Fibroblast of lung (primary cell): ENCODE data around the gene FAM78A. TPM values are rescaled to one million over a fixed set of nuclear protein-coding genes. Genes with fewer than 3 reads are reported as not detected.

Source experiments
- DNase-seq, 2 donors: peaks; one replicate each; pipeline versions ENCODE4 v3.0.0 to v3.0.0-alpha.2; 2010; ENCODE audit warnings: low read depth in 2 of 2
- H2AFZ ChIP-seq: 2 replicates; pipeline ENCODE4 v1.5.1; 2012; ENCODE audit warnings: low read length, control low read depth, inconsistent platforms
- H3K27ac ChIP-seq: 2 replicates; pipeline ENCODE4 v1.5.1; 2011; ENCODE audit warnings: low read length, control low read depth; ENCODE audit not compliant: insufficient read depth
- H3K27me3 ChIP-seq: 2 replicates; pipeline ENCODE4 v1.5.1; 2011; ENCODE audit warnings: mild to moderate bottlenecking, low read length; ENCODE audit not compliant: control insufficient read depth, insufficient read depth
- H3K36me3 ChIP-seq: 2 replicates; pipeline ENCODE4 v1.5.1; 2011; ENCODE audit warnings: low read length; ENCODE audit not compliant: control insufficient read depth, insufficient read depth
- H3K4me1 ChIP-seq: 2 replicates; pipeline ENCODE4 v1.5.1; 2011; ENCODE audit warnings: low read length; ENCODE audit not compliant: control insufficient read depth, insufficient read depth; ENCODE audit errors: extremely low read depth
- H3K4me2 ChIP-seq: 2 replicates; pipeline ENCODE4 v1.5.1; 2011; ENCODE audit warnings: low read length, control low read depth; ENCODE audit not compliant: insufficient read depth; ENCODE audit errors: extremely low read depth
- H3K4me3 ChIP-seq, 4 experiments: fragments of 200-600 bp in 1 of 4; sonication (generic) in 1 of 4; replicated peaks in 1 of 4; 2 replicates each; pipeline ENCODE4 v1.5.1; 2011 to 2016; ENCODE audit warnings: low read length in 4 of 4, low read depth in 3 of 4, mild to moderate bottlenecking in 3 of 4, control low read depth in 2 of 4, inconsistent platforms in 1 of 4, mixed read lengths in 1 of 4; ENCODE audit not compliant: insufficient read depth in 1 of 4; ENCODE audit errors: control extremely low read depth in 1 of 4
- H3K79me2 ChIP-seq: 2 replicates; pipeline ENCODE4 v1.5.1; 2012; ENCODE audit warnings: mild to moderate bottlenecking, low read length, inconsistent platforms; ENCODE audit not compliant: control insufficient read depth, insufficient read depth
- H3K9ac ChIP-seq: 2 replicates; pipeline ENCODE4 v1.5.1; 2011; ENCODE audit warnings: mild to moderate bottlenecking, low read length, control low read depth; ENCODE audit not compliant: insufficient read depth
- H3K9me3 ChIP-seq: 2 replicates; pipeline ENCODE4 v1.5.1; 2012; ENCODE audit warnings: low read depth, low read length; ENCODE audit not compliant: control insufficient read depth, insufficient read depth
- H4K20me1 ChIP-seq: 2 replicates; pipeline ENCODE4 v1.5.1; 2011; ENCODE audit warnings: low read length; ENCODE audit not compliant: control insufficient read depth, insufficient read depth; ENCODE audit errors: extremely low read depth
- CTCF ChIP-seq, 2 donors: IDR thresholded peaks in 1 of 2; conservative IDR thresholded peaks in 1 of 2; 1 replicate in 1 of 2; 2 replicates in 1 of 2; pipeline ENCODE4 v1.5.1; 2011 to 2012; ENCODE audit warnings: low read length in 2 of 2, control low read depth in 1 of 2, inconsistent platforms in 1 of 2, low read depth in 1 of 2, mild to moderate bottlenecking in 1 of 2
- EZH2 ChIP-seq: IDR thresholded peaks from 2 replicates; pipeline ENCODE4 v1.5.1; 2012; ENCODE audit warnings: low read length, control low read depth, mild to moderate bottlenecking; ENCODE audit errors: missing control alignments
- polyA plus RNA-seq, 2 donors: library from polyadenylated mRNA; depleted of rRNA in 1 of 2; stranded (reverse) in 1 of 2; unstranded in 1 of 2; fragments of >200 nt; gene quantifications; 2 replicates each; pipeline ENCODE4 v1.2.1, GENCODE V29; 2011 to 2012; ENCODE audit warnings: missing spikeins in 1 of 2
- total RNA-seq: library from RNA; depleted of rRNA; stranded (reverse); fragments of >200 nt; gene quantifications from 2 replicates; pipeline ENCODE4 v1.2.1, GENCODE V29; 2014

Gene FAM78A
- total and polyA plus RNA-seq, 2 donors (not counting 1 experiment from before 2014, with no cell fraction given): 0.26 to 0.33 TPM

- no peak overlapping the region for H3K9ac ChIP-seq
- no peaks in the 10 kb centered on the region for H3K9me3 ChIP-seq
- H4K20me1 ChIP-seq: no peaks in the 10 kb centered on the region
- H3K27me3 ChIP-seq: no peaks in the 10 kb centered on the region
- H3K79me2 ChIP-seq: no peaks in the 10 kb centered on the region
- no peak overlapping the region for H3K27ac ChIP-seq
- H3K4me2 ChIP-seq: no peak overlapping the region
- TF ChIP-seq EZH2 (no peak), CTCF (conservative IDR thresholded peaks at IDR 0.05 in 1 of 2, IDR thresholded peaks at IDR 0.05 in 1 of 2; ENCODE audit: low read depth in 1 of 2, low read length in 2 of 2) (no peak)
- no peak for DNase-seq
- H3K4me3 ChIP-seq: no peak overlapping the region
- H3K4me1 ChIP-seq: no peaks in the 10 kb centered on the region
- no peaks in the 10 kb centered on the region for H3K36me3 ChIP-seq
- no peak overlapping the region for H2AFZ ChIP-seq
Measured at GRCh38 chr9:131296906-131297500, 20.7 kb upstream of the FAM78A start.

- H3K4me1 ChIP-seq: no peaks in the 10 kb centered on the region
- no peaks in the 10 kb centered on the region for H3K9me3 ChIP-seq
- no peak for DNase-seq
- H3K4me2 ChIP-seq: no peak overlapping the region
- H3K9ac ChIP-seq: no peak overlapping the region
- no peaks in the 10 kb centered on the region for H3K36me3 ChIP-seq
- no peak overlapping the region for H3K4me3 ChIP-seq
- H3K27me3 ChIP-seq: no peaks in the 10 kb centered on the region
- TF ChIP-seq EZH2: no peak
- TF ChIP-seq CTCF (conservative IDR thresholded peaks at IDR 0.05 in 1 of 2, IDR thresholded peaks at IDR 0.05 in 1 of 2; ENCODE audit: low read depth in 1 of 2, low read length in 2 of 2): no peak
- no peak overlapping the region for H3K27ac ChIP-seq
- no peak overlapping the region for H2AFZ ChIP-seq
- H3K79me2 ChIP-seq: no peaks in the 10 kb centered on the region
- no peaks in the 10 kb centered on the region for H4K20me1 ChIP-seq
Measured at GRCh38 chr9:131296460-131296859, 20.1 kb upstream of the FAM78A start.

- Histone ChIP-seq H3K4me1 (peaks cover 2% of the 10 kb centered on the region), H3K9ac (no peak overlapping the region), H3K4me2 (no peak overlapping the region), H3K79me2 (no peaks in the 10 kb centered on the region), H4K20me1 (no peaks in the 10 kb centered on the region), H3K27ac (no peak overlapping the region), H3K36me3 (no peaks in the 10 kb centered on the region), H3K4me3 (no peak overlapping the region), H3K9me3 (no peaks in the 10 kb centered on the region), H3K27me3 (no peaks in the 10 kb centered on the region), H2AFZ (no peak overlapping the region)
- no peak for DNase-seq
- no peak for TF ChIP-seq CTCF (conservative IDR thresholded peaks at IDR 0.05 in 1 of 2, IDR thresholded peaks at IDR 0.05 in 1 of 2; ENCODE audit: low read depth in 1 of 2, low read length in 2 of 2)
- TF ChIP-seq EZH2: no peak
Measured at GRCh38 chr9:131292937-131293336, 16.6 kb upstream of the FAM78A start.
